ENCODE results near the gene BDNF. TPM values are rescaled to one million over a fixed set of nuclear protein-coding genes. Genes with fewer than 3 reads are reported as not detected.

Gene BDNF
- total and polyA plus RNA-seq, 2 of the 8 experiments (the other 6 are each of a cell fraction or from before 2014, with no cell fraction given): 2.4 to 5.4 TPM

GRCh38 chr11:27616711-27617110 lies 83.5 kb downstream of the BDNF start (continued):
- TF ChIP-seq USF2 (IDR thresholded peaks at IDR 0.05; ENCODE audit: low read length) (0 out of 2 replicates have a peak, but pooled peaks have one; percentile 21), YY1 (IDR thresholded peaks at IDR 0.05; ENCODE audit: low read depth, low read length) (no peak), PHF8 (conservative IDR thresholded peaks at IDR 0.05; ENCODE audit: low read depth, low read length) (no peak), GTF2F1 (IDR thresholded peaks at IDR 0.05; ENCODE audit: borderline replicate concordance, low read depth, low read length) (no peak)
